OCI-M1 (cell line): Measurements from ENCODE around the gene MYO3B.
"Not testable (repeated sequence)": the region's sequence is repeated elsewhere in the genome, so short reads cannot be mapped to it uniquely, and the experiment has no call there.

Experiments used
- DNase-seq: peaks from one replicate; lab custom pipeline; 2025; lab: John Stamatoyannopoulos, UW

The MYO3B gene

GRCh38 chr2:170261566-170261965 lies 83.6 kb downstream of the MYO3B start:
- DNase-seq = no peak

- no peak for DNase-seq
Measured at GRCh38 chr2:170262343-170262742, 84.4 kb downstream of the MYO3B start.

GRCh38 chr2:170262806-170263205 lies 84.9 kb downstream of the MYO3B start:
- no peak for DNase-seq

DNA sequence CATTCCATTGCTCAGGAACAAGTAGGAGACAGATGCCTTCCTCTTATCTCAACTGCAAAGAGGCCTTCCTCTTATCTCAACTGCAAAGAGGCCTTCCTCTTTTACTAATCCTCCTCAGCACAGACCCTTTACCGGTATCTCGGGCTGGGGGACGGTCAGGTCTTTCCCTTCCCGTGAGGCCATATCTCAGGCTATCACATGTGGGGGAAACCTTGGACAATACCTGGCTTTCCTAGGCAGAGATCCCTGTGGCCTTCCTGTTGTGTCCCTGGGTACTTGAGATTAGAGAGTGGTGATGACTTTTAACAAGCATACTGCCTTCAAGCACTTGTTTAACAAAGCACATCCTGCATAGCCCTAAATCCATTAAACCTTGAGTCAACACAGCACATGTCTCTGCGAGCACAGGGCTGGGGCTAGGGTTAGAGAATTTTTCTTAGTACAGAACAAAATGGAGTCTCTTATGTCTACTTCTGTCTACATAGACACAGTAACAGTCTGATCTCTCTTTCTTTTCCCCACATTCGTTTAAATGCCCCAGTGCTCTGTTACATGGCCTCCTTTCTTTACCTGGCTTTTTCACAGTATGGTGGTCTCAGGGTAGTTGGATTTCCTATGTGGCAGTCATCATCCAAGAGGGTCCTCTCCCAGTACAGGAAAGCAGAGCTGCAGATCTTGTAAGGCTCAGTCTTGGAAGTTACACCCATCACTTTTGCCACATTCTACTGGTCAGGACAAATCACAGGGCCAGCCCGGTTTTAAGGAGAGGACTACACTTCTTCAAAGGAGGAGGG lies 86.0 kb downstream of the MYO3B start:
- peak; percentile 96 for DNase-seq

DNA sequence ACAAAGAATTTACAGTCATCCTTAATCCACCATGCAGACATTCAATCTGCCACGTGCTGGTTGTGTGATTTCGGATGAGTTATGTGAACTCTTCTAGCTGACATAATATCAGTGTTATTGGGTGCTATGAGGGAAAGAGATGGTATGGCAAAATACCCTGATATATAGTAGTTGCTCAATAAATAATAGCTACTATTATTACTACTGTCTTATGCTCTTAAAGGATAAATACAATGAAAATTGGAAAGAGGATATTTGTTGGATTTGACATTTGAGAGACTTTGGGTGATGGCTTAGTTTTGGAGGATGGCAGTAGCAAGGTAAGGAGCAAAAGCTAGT lies 86.5 kb downstream of the MYO3B start:
- DNase-seq = no peak

DNA sequence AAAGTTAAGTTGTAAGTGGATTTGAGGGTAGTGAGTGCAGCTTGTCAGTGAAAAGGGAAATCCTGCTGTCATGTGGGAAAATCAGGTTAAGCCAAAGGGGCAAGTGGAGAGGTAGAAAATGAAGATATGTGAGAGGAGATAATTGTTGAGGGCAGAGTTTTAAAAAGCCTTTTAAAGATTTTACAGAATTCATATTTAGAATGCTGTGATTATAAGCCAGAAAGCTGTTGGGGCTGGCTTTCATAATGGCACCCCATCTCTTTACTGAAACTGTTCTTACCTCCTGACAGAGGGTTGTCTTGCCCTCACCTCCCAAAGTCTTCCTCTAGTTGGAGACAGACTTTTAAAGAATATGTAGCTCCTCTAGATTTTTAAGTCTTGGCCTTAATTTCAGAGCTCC lies 86.9 kb downstream of the MYO3B start:
- no peak for DNase-seq

- DNase-seq = no peak
Measured at GRCh38 chr2:170265321-170265720, 87.4 kb downstream of the MYO3B start.

DNA sequence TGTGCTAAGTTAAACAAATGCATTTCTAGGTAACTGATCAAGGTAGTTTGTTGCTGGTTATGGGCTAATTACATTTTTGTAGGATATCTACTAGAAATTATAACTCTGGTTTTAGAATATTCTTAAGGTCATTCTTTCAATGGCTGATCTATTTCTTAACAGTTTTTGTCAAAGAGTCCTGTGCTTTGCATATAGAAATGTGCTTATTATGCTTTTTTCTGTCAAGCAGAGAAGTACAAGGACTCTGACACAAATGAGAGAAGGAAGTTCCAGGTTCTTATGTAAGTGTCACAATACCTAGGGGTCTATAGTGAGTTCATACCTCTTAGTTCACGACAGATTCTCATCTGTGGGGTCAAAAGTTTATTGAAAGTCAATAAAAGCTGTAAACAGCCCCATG lies 88.4 kb downstream of the MYO3B start:
- no peak for DNase-seq

DNA sequence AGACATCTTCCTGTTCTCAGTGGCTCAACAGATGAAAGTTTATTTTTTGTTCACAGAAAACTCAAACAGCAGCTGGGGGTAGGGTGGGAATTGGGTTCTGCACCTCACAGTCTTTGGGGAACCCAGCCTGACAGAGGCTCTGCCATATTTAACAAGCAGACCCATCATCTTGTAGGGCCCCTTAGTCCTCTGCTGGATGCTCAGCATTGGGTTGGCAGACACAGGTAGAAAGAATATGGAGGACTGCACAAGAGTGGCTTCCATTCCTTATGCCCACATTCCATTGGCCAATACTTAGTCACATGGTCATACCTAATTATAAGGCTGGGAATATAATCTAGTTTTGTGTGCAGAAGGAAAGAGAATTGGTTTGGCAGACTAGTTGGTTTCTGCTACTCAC lies 89.1 kb downstream of the MYO3B start:
- no peak for DNase-seq

DNA sequence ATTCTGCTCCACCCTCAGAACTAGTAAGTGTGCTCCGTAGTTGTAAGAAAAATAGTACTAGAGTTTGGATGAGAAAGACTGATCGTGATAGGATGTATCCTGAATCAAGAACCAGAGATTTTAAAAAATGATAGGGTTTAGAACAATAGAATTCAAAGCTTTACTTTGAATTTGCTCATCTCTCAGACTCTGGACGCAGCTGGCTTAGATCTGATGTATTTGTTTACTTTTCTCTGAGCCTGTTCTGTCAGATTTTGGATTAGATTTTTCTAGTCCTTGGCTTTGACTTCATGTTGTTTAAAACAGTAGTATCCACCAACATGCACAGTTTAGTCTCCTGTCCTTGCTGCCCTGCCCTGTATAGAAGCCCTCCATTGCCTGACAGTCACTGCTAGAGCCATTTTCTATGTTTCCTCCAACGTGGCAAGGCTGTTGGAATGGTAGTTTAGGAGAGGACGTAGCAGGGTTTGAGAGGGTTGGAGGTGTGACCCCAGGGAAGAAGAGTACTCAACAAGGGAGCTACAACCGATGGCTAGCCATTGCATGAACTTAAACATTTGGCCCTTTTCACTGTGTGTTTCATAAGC lies 92.4 kb downstream of the MYO3B start:
- DNase-seq = no peak

DNA sequence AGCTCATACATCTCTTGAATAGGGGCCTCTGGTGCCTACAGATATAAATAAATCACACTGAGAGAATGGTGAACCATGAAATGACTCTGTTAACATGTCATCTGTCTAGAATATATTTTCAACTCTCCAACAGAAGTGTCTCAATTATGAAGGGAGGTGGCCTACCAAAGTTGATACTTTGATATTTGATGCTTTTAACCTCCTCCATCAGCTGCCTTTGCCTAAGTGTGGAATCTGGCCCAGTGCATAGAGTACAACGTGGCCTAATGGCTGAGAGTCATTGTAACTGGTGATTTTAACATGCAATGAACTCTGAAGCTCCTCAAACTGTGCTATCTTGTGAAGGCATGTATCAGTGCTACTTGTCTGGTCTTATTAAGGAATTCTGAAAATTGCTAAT lies 93.4 kb downstream of the MYO3B start:
- no peak for DNase-seq

- DNase-seq = no peak
Measured at GRCh38 chr2:170276056-170276455, 98.1 kb downstream of the MYO3B start.

DNA sequence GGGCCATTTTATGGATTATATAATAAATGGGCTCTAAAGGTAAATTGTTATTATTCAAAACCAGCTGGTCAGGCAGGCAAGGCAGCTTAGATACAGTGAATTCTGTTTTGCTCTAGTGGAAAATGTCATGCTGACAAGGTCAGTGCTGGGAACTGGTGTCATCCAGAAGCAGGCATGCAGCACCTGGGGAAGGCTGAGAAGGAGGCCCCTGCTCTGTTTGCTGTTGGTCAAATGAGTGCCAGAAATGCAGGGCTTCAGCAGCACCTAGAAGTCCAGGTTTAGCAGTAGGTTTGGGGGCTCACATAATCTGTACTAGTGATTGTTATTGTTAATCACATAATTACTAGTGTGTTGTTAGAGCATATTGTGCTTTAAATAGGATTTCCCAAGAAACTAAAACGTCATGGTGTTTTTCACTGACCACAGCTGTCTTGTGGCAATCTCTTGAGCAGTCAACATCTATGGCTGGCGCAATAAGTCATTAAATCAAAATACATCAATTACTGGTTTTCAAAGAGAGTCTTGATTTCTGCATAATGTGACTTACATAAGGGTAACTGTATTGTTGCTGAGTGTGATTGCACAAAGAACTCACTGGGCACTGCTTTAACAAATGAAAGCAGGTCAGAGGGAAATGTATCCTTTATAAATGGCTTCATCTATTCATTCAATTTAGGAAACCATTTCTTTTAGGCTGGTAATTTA lies 99.1 kb downstream of the MYO3B start:
- DNase-seq = peak; percentile 44

DNA sequence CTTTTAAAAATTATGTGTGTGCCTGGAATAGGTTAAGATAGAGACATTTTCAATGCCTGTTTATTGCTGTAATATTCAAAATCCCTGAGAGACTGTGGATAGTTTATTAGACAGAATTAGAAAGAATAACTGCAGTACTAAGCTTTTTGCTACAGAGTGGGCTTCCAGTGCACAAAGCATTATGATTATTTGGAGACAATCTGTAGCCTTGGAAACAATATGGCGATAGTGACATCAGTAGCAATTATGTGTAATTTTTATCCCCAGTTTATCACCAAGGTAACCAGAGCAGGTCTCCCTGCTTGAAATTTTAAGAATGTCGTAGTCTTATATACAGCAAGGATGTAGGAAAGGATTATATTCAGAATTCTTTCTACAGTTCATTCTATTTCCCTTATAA lies 100.0 kb downstream of the MYO3B start:
- DNase-seq = no peak

DNA sequence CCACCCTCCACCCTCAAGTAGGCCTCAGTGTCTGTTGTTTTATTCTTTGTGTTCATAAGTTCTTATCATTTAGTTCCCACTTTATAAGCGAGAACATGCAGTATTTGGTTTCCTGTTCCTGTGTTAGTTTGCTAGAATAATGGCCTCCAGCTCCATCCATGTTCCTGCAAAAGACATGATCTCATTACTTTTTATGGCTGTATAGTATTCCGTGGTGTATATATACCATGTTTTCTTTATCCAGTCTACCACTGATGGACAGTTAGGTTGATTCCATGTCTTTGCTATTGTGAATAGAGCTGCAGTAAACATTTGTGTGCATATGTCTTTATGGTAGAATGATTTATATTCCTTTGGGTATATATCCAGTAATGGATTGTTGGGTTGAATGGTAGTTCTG lies 101.7 kb downstream of the MYO3B start:
- DNase-seq = not testable (repeated sequence)

DNA sequence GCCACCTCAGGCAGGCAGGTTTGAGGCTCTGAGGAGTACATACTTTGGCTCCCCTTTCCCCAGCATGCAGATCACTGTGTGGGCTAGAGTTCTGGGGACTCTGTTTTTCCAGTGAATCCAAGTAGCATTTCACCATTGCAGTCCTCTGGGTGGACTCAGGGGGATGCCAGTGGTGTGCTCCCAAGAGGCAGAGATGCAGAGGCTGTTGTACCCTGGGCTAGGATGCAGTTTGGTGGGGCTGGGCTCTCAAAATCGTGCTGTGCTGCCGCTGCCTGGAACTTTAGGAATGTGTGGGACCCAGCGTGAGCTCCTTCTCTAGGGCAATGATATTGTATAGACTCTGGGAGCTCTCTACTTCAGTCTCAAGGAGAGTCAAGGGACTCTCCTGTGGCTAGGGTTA lies 104.9 kb downstream of the MYO3B start:
- no peak for DNase-seq

DNA sequence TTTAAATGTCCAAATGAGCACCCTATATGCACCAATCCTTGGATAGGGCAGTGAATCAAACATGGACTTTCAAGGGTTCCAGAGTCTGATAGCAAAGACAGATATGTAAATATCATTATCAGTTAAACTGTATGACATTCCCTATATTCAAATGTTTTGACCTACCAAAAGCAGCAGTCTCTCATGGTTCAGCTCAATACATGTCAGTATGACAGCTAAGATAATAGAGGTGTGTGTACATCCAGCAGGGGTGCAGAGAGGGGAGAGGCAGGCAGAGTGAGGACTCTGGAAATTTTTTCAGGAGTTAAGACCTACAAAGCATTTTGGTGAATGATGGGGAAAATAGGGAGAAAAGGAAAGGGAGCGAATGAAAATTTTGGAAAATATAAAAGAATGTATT lies 106.3 kb downstream of the MYO3B start:
- no peak for DNase-seq

GRCh38 chr2:170288859-170289258 lies 110.9 kb downstream of the MYO3B start:
- DNase-seq = no peak

DNA sequence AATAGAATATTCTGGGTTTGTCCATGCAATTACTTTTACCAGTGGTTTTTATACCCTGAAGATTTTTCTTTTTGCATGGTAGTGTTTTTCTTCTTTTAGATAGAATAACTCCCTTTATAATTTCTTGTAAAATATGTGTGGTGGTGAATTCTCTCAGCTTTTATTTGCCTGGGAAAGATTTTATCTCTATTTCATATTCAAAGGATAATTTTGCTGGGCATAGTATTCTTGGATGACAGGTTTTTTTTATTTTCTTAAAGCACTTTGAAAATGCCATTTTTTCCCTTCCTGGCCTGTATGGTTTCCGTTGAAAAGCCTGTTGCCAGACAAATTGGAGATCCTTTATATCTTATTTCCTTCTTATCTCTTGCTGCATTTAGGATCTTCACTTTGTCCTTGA lies 113.5 kb downstream of the MYO3B start:
- DNase-seq = no peak

GRCh38 chr2:170292415-170292814 lies 114.5 kb downstream of the MYO3B start:
- DNase-seq = no peak

DNA sequence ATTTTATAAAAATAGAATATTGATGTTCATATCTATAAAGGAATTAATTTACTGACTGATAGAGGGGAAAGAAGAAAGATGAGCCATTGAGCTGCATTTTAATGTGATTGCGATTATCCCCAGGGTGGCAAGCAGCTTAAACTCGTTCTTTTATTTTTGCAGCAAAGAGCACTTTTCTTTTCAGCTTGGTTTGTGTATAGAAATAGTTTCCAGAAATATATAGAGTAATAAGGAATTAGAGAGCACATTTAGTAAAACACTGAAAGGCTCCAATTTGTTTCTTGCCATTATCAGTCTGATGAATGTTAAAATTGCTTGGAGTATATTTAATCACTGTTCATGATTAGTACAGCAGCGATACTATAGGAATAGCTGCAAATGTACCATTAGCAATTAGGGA lies 119.5 kb downstream of the MYO3B start:
- no peak for DNase-seq

DNA sequence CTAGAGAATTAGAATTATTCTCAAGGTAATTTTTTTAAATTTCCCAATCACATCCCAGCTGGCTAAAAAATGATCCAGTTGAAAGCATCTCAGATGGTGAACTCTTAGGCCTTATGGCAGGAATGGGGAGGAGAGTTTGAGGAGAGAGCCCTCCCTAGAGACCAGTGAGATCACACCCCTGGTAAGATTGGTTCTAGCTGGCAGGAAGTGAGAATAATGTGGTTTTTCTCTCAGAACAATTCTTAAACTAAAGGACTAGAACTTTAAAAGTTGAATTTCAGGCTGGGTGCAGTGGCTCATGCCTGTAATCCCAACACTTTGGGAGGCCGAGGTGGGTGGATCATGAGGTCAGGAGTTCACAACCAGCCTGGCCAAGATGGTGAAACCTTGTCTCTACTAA lies 120.2 kb downstream of the MYO3B start:
- DNase-seq = no peak

DNA sequence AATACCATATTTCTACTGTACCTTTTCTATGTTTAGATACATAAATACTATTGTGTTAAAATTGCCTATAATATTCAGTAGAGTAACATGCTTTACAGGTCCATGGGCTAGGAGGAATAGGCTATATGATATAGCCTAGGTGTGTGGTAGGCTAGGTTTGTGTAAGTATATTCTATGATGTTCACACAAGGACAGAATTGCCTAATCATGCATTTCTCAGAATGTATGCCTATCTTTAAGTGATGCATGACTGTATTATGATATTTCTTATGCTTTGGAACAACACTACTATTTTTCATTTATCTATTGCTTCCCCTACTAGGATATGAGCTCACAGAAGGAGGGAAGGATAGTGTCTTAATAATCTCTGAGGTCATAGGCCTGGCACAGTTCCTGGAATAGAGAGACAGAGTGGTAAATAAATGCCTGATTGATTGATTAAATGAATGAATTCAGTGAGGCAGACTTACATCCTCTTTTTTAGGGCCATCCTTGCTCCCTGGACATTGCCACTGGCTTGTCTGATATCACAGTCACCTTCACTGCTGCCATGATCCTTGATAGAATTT lies 121.0 kb downstream of the MYO3B start:
- DNase-seq = peak; percentile 76
